Measurements from ENCODE around the gene PRDM11. TPM values are rescaled to one million over a fixed set of nuclear protein-coding genes. Genes with fewer than 3 reads are reported as not detected.

The PRDM11 gene
- total and polyA plus RNA-seq, 10 of the 15 experiments (the other 5 are each of a cell fraction or from before 2014, with no cell fraction given), result 0.03 to 2.4 (median 0.53) TPM

DNA sequence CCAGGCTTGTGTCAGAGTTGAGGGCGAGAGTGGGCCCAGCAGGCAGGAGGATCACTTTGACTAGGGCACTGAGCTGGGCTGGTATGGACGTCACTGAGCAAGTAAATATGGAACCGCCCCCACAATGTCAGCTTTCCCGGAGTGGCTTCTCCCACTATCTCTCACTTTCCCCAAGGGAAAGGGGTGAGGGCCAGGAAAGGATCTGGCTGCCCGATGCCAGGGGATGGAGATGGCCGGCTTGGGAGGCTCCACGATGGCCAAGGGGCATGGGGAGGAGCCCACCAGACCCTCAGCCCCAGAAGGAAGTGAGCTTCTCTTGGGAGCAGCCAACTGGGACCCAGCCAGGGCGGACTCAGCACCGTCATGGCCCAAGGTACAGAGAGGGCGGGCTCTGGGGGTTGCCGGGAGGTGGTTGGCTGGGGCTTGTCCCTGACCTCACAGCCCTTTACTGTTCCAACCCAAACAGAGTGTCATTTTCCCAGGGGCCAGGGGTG, 8.7 kb downstream of the PRDM11 start:
- POLR2A ChIA-PET, result no interaction called here
- no TSS peak for BruUV-seq (replicated peaks)

More for the DNA sequence above, 8.7 kb downstream of the PRDM11 start:
- Histone ChIP-seq H3K79me2 (ENCODE audit: control insufficient read depth, insufficient read depth, low read length) (no peaks in the 10 kb centered on the region), H3K4me1 (ENCODE audit: control insufficient read depth, insufficient read depth, low read length) (no peaks in the 10 kb centered on the region), H3K4me2 (ENCODE audit: control insufficient read depth, insufficient read depth) (no peak overlapping the region), H3K27me3 (replicated peaks in 1 of 2; ENCODE audit: control insufficient read depth in 2 of 2, insufficient read depth in 2 of 2, low read length in 1 of 2) (no peaks in the 10 kb centered on the region), H3K36me3 (ENCODE audit: control insufficient read depth in 2 of 2, insufficient read depth in 2 of 2, low read length in 1 of 2) (no peaks in the 10 kb centered on the region), H3K4me3 (no peak overlapping the region), H2AFZ (ENCODE audit: control insufficient read depth, low read depth, low read length) (no peak overlapping the region), H4K20me1 (ENCODE audit: control insufficient read depth, insufficient read depth) (no peaks in the 10 kb centered on the region), H3K9me3 (replicated peaks; ENCODE audit: control insufficient read depth, insufficient read depth, low read length) (no peaks in the 10 kb centered on the region), H3K9ac (ENCODE audit: control insufficient read depth, insufficient read depth, low read length) (no peak overlapping the region), H3K27ac (ENCODE audit: control insufficient read depth, insufficient read depth) (no peak overlapping the region)
- TF ChIP-seq, protein P1, sequence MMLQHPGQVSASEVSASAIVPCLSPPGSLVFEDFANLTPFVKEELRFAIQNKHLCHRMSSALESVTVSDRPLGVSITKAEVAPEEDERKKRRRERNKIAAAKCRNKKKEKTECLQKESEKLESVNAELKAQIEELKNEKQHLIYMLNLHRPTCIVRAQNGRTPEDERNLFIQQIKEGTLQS (IDR thresholded peaks at IDR 0.05; ENCODE audit: borderline replicate concordance, extremely low read depth, low read depth, low read length), result no peak
- TF ChIP-seq, protein P2, sequence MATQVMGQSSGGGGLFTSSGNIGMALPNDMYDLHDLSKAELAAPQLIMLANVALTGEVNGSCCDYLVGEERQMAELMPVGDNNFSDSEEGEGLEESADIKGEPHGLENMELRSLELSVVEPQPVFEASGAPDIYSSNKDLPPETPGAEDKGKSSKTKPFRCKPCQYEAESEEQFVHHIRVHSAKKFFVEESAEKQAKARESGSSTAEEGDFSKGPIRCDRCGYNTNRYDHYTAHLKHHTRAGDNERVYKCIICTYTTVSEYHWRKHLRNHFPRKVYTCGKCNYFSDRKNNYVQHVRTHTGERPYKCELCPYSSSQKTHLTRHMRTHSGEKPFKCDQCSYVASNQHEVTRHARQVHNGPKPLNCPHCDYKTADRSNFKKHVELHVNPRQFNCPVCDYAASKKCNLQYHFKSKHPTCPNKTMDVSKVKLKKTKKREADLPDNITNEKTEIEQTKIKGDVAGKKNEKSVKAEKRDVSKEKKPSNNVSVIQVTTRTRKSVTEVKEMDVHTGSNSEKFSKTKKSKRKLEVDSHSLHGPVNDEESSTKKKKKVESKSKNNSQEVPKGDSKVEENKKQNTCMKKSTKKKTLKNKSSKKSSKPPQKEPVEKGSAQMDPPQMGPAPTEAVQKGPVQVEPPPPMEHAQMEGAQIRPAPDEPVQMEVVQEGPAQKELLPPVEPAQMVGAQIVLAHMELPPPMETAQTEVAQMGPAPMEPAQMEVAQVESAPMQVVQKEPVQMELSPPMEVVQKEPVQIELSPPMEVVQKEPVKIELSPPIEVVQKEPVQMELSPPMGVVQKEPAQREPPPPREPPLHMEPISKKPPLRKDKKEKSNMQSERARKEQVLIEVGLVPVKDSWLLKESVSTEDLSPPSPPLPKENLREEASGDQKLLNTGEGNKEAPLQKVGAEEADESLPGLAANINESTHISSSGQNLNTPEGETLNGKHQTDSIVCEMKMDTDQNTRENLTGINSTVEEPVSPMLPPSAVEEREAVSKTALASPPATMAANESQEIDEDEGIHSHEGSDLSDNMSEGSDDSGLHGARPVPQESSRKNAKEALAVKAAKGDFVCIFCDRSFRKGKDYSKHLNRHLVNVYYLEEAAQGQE (IDR thresholded peaks at IDR 0.05; ENCODE audit: low read depth, low read length), result no peak
- TF ChIP-seq HDAC2 (IDR thresholded peaks at IDR 0.05) (no peak), PAX8 (IDR thresholded peaks at IDR 0.05) (no peak), ZNF622 (IDR thresholded peaks at IDR 0.05) (no peak), ESRRA (IDR thresholded peaks at IDR 0.05; ENCODE audit: low read length) (no peak)
- FAIRE-seq (no peak), DNase-seq (ENCODE audit: low read depth, low spot score) (no peak), ATAC-seq (0 out of 3 replicates have a peak, but pooled peaks have one; percentile 18)
- RAD21 ChIA-PET (ENCODE audit: unreplicated experiment), result no interaction called here
- 2% methylated on average over 11 of the region's 11 CpGs for WGBS (ENCODE audit: insufficient coverage, insufficient replicate concordance, low lambda C conversion rate, missing lambda C conversion rate)
- in situ Hi-C loops (cut with MboI), result no loop called here
- intact Hi-C loops (cut with micrococcal nuclease; ENCODE audit: unreplicated experiment), result no loop called here
- SMC1A ChIA-PET (ENCODE audit: uncharacterized antibody, unreplicated experiment), result no interaction called here
- CTCF ChIA-PET, result no interaction called here
